Keratinocyte (primary cell): Measurements from ENCODE around the gene C14orf93. TPM values are rescaled to one million over a fixed set of nuclear protein-coding genes. Genes with fewer than 3 reads are reported as not detected.

ENCODE experiments used
- DNase-seq: peaks from one replicate; pipeline ENCODE4 v3.0.0-alpha.2; 2011; ENCODE audit warnings: low read depth, missing footprints, low spot score
- FAIRE-seq: peaks from 2 replicates; lab custom pipeline; 2011; peaks lifted over from hg19 to GRCh38; lab: Jason Lieb, UNC
- H2AFZ ChIP-seq: 2 replicates; pipeline ENCODE4 v1.6.0; 2012; ENCODE audit warnings: low read length, control low read depth, inconsistent platforms; ENCODE audit not compliant: control insufficient read depth
- H3K27ac ChIP-seq: 2 replicates; pipeline ENCODE4 v1.5.1; 2011; ENCODE audit warnings: low read length; ENCODE audit not compliant: control insufficient read depth, insufficient read depth
- H3K27me3 ChIP-seq: 3 replicates; pipeline ENCODE4 v1.6.0; 2011; ENCODE audit warnings: low read length; ENCODE audit not compliant: control insufficient read depth, insufficient read depth; ENCODE audit errors: extremely low read depth
- H3K36me3 ChIP-seq, 2 experiments: 2 replicates in 1 of 2; 3 replicates in 1 of 2; pipeline ENCODE4 v1.5.1; 2011; ENCODE audit warnings: low read length in 2 of 2, mild to moderate bottlenecking in 1 of 2; ENCODE audit not compliant: control insufficient read depth in 2 of 2, insufficient read depth in 2 of 2; ENCODE audit errors: extremely low read depth in 1 of 2
- H3K4me1 ChIP-seq: 3 replicates; pipeline ENCODE4 v1.5.1; 2011; ENCODE audit warnings: low read length; ENCODE audit not compliant: control insufficient read depth, insufficient read depth; ENCODE audit errors: extremely low read depth
- H3K4me2 ChIP-seq: 3 replicates; pipeline ENCODE4 v1.6.0; 2011; ENCODE audit warnings: low read depth, low read length; ENCODE audit not compliant: control insufficient read depth, insufficient read depth; ENCODE audit errors: extremely low read depth
- H3K4me3 ChIP-seq, 3 experiments: fragments of 200-600 bp in 1 of 3; sonication (generic) in 1 of 3; 2 replicates in 2 of 3; 3 replicates in 1 of 3; pipeline ENCODE4 v1.5.1; 2011 to 2016; ENCODE audit warnings: low read length in 3 of 3, mild to moderate bottlenecking in 3 of 3, control low read depth in 2 of 3, inconsistent platforms in 1 of 3, low read depth in 1 of 3, mixed read lengths in 1 of 3, mixed run types in 1 of 3, moderate library complexity in 1 of 3; ENCODE audit not compliant: control insufficient read depth in 2 of 3, insufficient read depth in 2 of 3; ENCODE audit errors: extremely low read depth in 1 of 3
- H3K79me2 ChIP-seq: 2 replicates; pipeline ENCODE4 v1.6.0; 2012; ENCODE audit warnings: low read length; ENCODE audit not compliant: control insufficient read depth, insufficient read depth
- H3K9ac ChIP-seq: 3 replicates; pipeline ENCODE4 v1.6.0; 2011; ENCODE audit warnings: low read length; ENCODE audit not compliant: control insufficient read depth, insufficient read depth; ENCODE audit errors: extremely low read depth
- H3K9me1 ChIP-seq: 3 replicates; pipeline ENCODE4 v1.6.0; 2011; ENCODE audit warnings: low read length; ENCODE audit not compliant: control insufficient read depth, insufficient read depth; ENCODE audit errors: extremely low read depth
- H3K9me3 ChIP-seq: 2 replicates; pipeline ENCODE4 v1.5.1; 2012; ENCODE audit warnings: low read depth, low read length; ENCODE audit not compliant: control insufficient read depth
- H4K20me1 ChIP-seq: 3 replicates; pipeline ENCODE4 v1.6.0; 2011; ENCODE audit warnings: low read length; ENCODE audit not compliant: control insufficient read depth, insufficient read depth; ENCODE audit errors: extremely low read depth
- CTCF ChIP-seq, 3 experiments: IDR thresholded peaks in 1 of 3; conservative IDR thresholded peaks in 1 of 3; optimal IDR thresholded peaks in 1 of 3; 2 replicates in 2 of 3; 3 replicates in 1 of 3; pipeline versions ENCODE3 to v1.5.1; 2011; ENCODE audit warnings: low read length in 3 of 3, mild to moderate bottlenecking in 3 of 3, moderate library complexity in 2 of 3, control low read depth in 1 of 3, inconsistent platforms in 1 of 3; ENCODE audit not compliant: insufficient read depth in 2 of 3; ENCODE audit errors: extremely low read depth in 1 of 3
- EZH2 ChIP-seq: IDR thresholded peaks from one replicate; pipeline ENCODE4 v1.6.1; 2012; ENCODE audit warnings: inconsistent platforms, mild to moderate bottlenecking, low read length, moderate library complexity
- dilution Hi-C: fragments of 300-500 bp; cut with MboI; formaldehyde crosslinking; loops from one replicate; pipeline ENCODE4 v1.7.0; 2020; ENCODE audit warnings: low sequenced_read_pairs; ENCODE audit not compliant: extremely low pct_ligation_motif_present
- polyA plus RNA-seq, 5 experiments: library from polyadenylated mRNA; depleted of rRNA in 3 of 5; stranded (reverse) in 3 of 5; stranded (forward) in 1 of 5; unstranded in 1 of 5; fragments of >200 nt; gene quantifications; 1 replicate in 1 of 5; 2 replicates in 3 of 5; 3 replicates in 1 of 5; pipeline versions ENCODE4 v1.2.1 to v1.2.3, GENCODE V29; 2011 to 2012; ENCODE audit warnings: missing spikeins in 2 of 5, low read depth in 1 of 5, low replicate concordance in 1 of 5

C14orf93 gene
- polyA plus RNA-seq, 1 donor (not counting 4 experiments of a cell fraction or from before 2014, with no cell fraction given), result 7.7 TPM

DNA sequence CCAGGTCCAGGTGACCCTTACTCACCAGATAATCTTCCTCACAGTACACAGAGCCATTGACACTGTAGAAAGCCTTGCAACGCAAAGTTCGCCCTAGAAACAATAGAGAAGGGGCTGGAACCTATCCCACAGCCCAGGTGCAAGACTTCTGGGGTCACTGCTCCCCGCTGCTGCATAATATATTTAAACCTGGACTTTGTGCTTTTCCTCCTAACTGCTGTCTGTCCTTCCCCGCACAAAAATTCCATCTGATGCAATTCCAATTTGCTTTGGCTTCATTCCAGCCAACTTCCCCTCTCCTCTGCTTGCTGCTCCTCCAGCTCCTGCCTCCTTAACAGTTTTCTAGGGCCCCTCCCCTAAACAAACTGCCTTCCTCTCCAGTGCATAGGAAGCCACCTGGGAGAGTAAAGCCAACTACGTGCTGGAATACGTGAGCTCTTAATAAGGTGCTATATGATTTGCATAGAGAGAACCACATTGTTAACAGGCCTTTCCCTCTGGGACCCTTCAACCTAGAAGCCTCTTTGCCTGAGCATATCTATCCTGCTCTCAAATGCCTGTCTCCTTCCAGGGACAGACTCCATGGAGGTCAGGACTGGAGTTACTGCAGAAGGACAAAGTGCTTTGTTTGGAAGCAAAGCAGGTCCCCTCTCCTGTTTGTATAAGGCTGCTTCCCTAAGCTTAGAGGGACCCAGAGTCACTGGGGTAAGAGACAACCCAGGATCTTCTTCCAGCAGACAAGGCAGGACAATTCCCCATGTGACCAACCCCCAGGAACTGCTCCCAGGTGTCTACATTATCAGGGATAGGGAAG is 33.1 kb downstream of the C14orf93 start:
- Histone ChIP-seq H3K4me3 (peak overlapping the region in 2 of 3 experiments; percentile 1 to 31), H4K20me1 (peaks cover 10% of the 10 kb centered on the region), H3K27me3 (no peaks in the 10 kb centered on the region), H3K4me2 (peak overlapping the region; percentile 65), H3K36me3 (peaks cover 41 to 70% of the 10 kb centered on the region in 2 experiments), H3K9me1 (no peaks in the 10 kb centered on the region), H3K9ac (peak overlapping the region; percentile 57), H3K27ac (peak overlapping the region; percentile 95), H3K9me3 (no peaks in the 10 kb centered on the region), H2AFZ (no peak overlapping the region), H3K4me1 (peaks cover 54% of the 10 kb centered on the region), H3K79me2 (peaks cover 43% of the 10 kb centered on the region)
- no peak for DNase-seq
- dilution Hi-C loops, result no loop called here
- no peak for FAIRE-seq
- no peak for TF ChIP-seq EZH2
- no peak for TF ChIP-seq CTCF (optimal IDR thresholded peaks at IDR 0.05 in 1 of 3, IDR thresholded peaks at IDR 0.05 in 1 of 3, conservative IDR thresholded peaks at IDR 0.05 in 1 of 3; ENCODE audit: extremely low read depth in 1 of 3, insufficient read depth in 2 of 3, low read length in 3 of 3)

- Histone ChIP-seq H3K27me3 (no peaks in the 10 kb centered on the region), H3K9me1 (no peaks in the 10 kb centered on the region), H3K4me3 (no peak overlapping the region), H2AFZ (no peak overlapping the region), H3K4me2 (peak overlapping the region; percentile 3), H3K79me2 (peaks cover 25% of the 10 kb centered on the region), H3K4me1 (peaks cover 54% of the 10 kb centered on the region), H3K27ac (no peak overlapping the region), H3K9me3 (no peaks in the 10 kb centered on the region), H3K9ac (no peak overlapping the region), H3K36me3 (peaks cover 44 to 72% of the 10 kb centered on the region in 2 experiments), H4K20me1 (peaks cover 10% of the 10 kb centered on the region)
- DNase-seq (no peak), FAIRE-seq (no peak)
- dilution Hi-C loops, result no loop called here
- no peak for TF ChIP-seq CTCF (optimal IDR thresholded peaks at IDR 0.05 in 1 of 3, IDR thresholded peaks at IDR 0.05 in 1 of 3, conservative IDR thresholded peaks at IDR 0.05 in 1 of 3; ENCODE audit: extremely low read depth in 1 of 3, insufficient read depth in 2 of 3, low read length in 3 of 3)
- TF ChIP-seq EZH2, result no peak
Measured at GRCh38 chr14:22974530-22975313, 35.2 kb downstream of the C14orf93 start.
